ENCODE results near the gene LENG8.
"Not testable (repeated sequence)": the region's sequence is repeated elsewhere in the genome, so short reads cannot be mapped to it uniquely, and the experiment has no call there.

LENG8 gene

GRCh38 chr19:54446349-54446748 lies 2.6 kb upstream of the LENG8 start:
- not testable (repeated sequence) for DNase-seq

- DNase-seq, result no peak
Observed at GRCh38 chr19:54448040-54448773, 792 bp upstream of the LENG8 start.

GRCh38 chr19:54449701-54450069 lies 686 bp downstream of the LENG8 start:
- no peak for DNase-seq

GRCh38 chr19:54451331-54451871 lies 2.4 kb downstream of the LENG8 start:
- DNase-seq, result no peak

GRCh38 chr19:54451997-54452396 lies 3.0 kb downstream of the LENG8 start:
- DNase-seq, result no peak

- DNase-seq, result no peak
Observed at GRCh38 chr19:54452626-54453025, 3.6 kb downstream of the LENG8 start.

- DNase-seq, result no peak
Observed at GRCh38 chr19:54453921-54454780, 5.2 kb downstream of the LENG8 start.

- no peak for DNase-seq
Observed at GRCh38 chr19:54454781-54455675, 6.0 kb downstream of the LENG8 start.

GRCh38 chr19:54455786-54456422 lies 6.9 kb downstream of the LENG8 start:
- no peak for DNase-seq

GRCh38 chr19:54456423-54457373 lies 7.7 kb downstream of the LENG8 start:
- no peak for DNase-seq

- no peak for DNase-seq
Observed at GRCh38 chr19:54457773-54458647, 9.0 kb downstream of the LENG8 start.

- DNase-seq, result no peak
Observed at GRCh38 chr19:54458648-54459281, 9.8 kb downstream of the LENG8 start.

- DNase-seq, result no peak
Observed at GRCh38 chr19:54459282-54460229, 10.6 kb downstream of the LENG8 start.

- DNase-seq, result no peak
Observed at GRCh38 chr19:54460230-54461005, 11.4 kb downstream of the LENG8 start.

- DNase-seq, result no peak
Observed at GRCh38 chr19:54461210-54461609, 12.2 kb downstream of the LENG8 start.

GRCh38 chr19:54461613-54462012 lies 12.6 kb downstream of the LENG8 start:
- no peak for DNase-seq

GRCh38 chr19:54462047-54462654 lies 13.2 kb downstream of the LENG8 start:
- DNase-seq, result no peak

All from NCI-H2171 (cell line).